HG03097 (cell line): ENCODE measurements around the gene MAST4.

Source experiments
- ATAC-seq: cut with Tn5 transposase; IDR thresholded peaks from one replicate; pipeline ENCODE4 v1.9.1; 2021; ENCODE audit not compliant: unreplicated experiment, low FRiP score

Gene MAST4

DNA sequence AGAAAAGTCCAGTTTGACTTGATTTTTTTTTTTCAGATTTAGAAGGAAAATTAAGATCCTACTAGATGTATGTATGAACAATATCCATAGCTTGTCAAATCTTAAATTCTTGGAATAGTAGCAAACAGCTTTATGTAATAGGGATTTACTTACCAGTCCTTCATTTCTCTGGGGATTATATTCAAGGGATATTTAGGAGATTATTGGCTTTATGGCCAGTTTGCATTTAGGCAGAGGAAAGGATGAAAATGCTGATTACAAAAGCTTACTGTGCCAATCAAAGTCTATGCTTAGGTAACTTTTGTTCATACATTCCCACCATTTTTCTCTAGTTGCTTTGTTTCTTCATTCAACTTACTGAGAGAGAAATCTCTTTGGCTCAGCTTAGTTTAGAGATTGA, 47.9 kb downstream of the MAST4 start:
- ATAC-seq = no peak

- no peak for ATAC-seq
These were observed 48.8 kb downstream of the MAST4 start for GRCh38 chr5:66645039-66645438.

DNA sequence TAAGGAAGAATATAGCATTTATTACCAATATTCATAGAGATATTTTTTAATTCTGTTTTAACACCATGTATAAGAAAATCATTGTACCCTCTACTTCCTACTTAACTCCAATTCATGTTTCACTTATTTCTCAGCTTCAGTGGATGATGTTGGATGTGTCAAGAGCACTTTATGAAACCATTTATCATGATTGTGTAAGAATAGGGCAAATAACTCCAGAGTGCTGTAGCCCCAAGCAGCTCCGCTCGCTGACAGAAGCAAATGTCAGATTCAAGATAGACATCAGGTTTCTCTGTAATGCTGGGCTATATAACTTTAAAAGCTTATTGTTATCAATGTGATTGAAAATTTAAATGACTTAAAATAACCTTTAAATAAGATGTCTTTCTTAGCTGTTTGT, 50.4 kb downstream of the MAST4 start:
- ATAC-seq = no peak

DNA sequence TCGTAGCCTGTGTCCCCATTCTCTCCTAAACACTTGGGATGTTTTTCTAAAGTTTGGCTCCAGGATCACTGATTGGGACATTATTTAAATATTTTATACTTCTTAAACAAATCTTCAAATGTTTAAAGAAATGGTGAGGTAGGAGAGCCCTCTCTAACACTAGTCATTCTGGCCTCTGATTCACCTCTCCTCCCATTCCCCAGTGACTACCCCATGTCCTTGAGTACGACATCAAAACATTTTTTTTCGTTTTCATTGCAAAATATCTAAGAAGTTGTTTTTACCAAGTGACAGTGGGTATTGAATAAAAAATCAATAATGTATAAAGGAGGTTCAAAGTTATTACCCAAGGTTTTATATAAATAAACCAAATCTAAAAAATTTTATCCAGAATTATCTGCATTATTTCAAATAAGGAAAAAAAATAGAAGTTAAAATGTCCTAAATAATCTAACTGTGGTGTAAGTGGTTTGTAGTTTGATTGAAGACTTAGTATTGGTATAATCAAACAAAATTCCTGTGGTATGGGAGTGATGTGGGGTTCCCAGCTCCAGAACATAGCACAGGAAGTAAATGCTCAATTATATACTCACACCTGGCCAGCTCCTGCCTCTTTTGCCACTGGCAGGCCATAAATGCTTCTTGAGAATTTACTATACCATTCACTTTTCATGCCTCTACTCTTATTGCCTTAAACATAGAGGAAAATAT, 51.1 kb downstream of the MAST4 start:
- ATAC-seq = no peak

DNA sequence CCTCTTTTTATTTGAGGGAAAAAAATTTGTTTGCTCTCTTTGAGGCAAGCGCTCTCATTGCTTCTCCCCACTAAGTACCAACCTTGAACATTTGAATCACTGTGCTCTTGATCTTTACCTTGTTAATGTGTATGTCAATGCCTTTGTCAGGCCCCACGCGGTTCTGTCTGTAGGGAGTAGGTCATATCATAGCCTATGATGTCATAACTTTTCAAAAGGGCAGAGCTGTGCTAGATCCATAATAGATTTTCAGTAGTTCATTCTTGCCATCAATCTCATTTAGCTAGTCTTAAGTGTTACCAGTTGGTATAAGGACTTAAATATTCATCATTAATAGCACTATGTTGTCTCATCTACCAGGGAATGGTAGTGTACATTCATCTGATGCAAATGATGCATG, 56.6 kb downstream of the MAST4 start:
- ATAC-seq = no peak

GRCh38 chr5:66653325-66653724, 57.1 kb downstream of the MAST4 start:
- no peak for ATAC-seq

DNA sequence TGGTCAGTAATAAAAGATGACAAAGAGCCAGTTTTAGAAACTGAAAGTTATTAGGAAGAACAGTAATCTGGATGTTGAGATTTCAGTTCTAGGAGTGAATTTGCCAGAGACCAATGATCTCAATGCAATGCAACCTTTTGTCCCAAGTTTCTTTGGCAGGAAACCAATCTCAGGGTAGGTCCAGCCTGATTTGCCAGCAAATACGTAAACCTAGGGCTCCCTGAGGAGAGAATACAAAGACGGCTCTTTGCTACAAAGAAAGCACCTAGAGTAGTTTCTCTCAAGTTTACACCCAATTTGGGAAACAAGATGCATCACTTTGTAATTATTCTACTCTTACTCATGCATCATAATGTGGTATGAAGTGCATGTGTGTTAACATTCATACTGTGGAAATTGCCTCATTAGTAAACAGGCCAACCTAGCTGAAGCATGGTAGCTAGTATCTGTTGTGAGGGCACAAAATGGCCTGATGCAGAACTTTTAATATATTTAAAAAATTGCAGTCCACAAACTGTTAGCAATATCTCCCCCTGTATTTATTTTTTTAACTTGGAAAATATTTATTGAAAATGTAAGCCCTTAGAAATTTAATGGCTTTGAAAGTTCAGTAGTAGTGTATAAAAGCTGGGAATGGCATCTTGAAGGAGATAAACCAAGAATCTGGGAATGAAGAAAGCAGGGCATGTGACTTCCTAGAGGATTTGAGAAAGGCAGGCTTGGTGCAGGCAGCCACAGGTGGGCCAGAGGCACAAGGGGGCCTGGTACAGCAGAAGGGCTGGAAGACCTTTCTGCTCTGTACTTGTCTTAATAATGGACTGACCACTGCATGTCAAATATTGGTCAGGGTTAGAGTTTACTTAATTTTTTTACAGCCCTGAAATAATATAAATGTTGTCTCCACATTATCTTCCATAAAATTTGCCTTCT, 59.5 kb downstream of the MAST4 start:
- ATAC-seq = no peak

DNA sequence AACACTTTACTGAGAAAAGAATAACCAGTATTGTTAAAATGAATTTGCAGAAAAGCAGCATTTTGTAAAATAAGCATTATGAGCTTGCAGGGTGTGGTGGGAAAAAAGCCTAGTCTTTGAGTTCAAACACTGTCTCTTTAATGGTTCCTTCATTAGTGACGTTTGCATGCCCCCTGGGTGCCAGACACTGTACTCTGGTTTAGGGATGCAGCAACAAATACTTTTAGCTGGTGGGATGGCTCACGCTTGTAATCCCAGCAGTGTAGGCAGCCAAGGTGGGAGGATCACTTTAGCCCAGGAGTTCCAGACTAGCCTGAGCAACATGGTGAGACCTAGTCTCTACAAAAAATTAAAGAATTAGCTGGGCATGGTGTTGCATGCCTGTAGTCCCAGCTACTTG, 62.3 kb downstream of the MAST4 start:
- ATAC-seq = no peak

DNA sequence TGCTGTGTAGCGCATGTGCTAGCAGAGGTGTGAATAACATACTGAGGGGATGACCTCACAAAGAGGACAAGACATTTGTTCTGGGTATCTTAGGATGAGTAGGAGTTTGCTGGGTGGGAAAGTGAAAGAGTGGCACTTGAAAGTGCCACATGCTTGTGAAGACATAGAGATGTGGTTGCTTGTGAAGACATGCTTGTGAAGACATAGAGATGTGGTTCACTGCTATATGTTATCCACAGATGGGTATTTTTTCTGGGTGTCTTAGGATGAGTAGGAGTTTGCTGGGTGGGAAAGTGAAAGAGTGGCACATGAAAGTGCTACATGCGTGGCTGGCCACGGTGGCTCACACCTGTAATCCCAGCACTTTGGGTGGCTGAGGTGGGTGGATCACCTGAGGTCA, 63.6 kb downstream of the MAST4 start:
- no peak for ATAC-seq

GRCh38 chr5:66660396-66660795, 64.2 kb downstream of the MAST4 start:
- no peak for ATAC-seq

DNA sequence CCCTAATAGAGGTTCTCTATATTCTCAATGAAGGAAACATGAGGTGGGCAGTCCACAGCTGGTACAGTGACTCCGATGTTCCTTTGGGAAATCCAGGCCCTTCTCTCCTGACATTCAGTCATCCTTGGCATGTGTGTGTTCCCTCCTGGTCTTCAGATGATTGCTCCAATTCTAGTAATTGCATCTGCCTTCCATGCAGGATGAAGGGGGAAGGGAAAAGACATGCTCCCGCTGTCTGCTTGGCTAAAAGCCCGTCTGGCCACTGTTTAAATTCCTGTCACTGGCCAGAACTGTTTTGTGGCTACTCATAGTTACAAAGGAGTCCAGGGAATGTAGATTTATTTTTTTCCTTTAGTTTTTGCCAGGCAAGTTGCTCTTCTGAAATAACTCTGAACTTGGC, 65.0 kb downstream of the MAST4 start:
- no peak for ATAC-seq

- ATAC-seq = no peak
These were observed 70.6 kb downstream of the MAST4 start for GRCh38 chr5:66666778-66667177.

DNA sequence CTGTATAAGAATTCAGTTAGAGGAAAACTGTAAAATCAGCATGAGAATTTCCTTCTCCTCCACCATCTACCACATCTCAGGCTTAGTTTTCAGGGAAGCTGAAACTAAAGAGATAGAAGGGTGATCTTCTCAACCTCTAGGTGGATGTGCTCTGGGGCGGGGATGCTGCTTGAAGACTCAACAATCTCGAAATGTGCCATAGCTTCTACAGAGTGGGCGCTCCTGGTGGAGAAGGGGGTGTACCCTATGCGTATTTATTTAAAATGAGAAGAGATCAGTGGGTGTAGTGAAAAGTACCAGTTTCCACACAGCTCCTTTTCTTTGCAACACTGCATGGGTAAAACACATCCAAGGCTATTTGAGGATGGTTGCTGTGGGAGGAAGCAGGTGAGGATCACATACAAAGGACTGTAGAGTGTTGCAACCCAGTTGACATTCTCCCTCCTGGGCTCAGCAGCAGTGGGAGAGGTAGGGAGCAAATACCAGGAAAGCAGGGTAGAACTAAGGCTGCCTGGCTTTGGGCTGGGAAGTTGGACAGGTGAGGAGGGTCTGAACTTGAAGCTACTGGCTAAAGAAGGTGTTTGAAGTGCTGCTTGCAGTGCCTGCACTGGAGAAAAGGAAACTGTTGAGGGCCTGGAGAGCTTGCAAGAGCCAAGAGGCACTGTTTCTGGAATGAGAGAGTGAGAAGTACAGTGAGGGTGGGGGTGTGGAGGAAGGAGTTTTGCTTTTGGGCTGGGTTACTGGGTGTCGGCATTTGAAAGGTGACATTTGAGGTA, 73.1 kb downstream of the MAST4 start:
- no peak for ATAC-seq

GRCh38 chr5:66669862-66670195, 73.6 kb downstream of the MAST4 start:
- no peak for ATAC-seq

DNA sequence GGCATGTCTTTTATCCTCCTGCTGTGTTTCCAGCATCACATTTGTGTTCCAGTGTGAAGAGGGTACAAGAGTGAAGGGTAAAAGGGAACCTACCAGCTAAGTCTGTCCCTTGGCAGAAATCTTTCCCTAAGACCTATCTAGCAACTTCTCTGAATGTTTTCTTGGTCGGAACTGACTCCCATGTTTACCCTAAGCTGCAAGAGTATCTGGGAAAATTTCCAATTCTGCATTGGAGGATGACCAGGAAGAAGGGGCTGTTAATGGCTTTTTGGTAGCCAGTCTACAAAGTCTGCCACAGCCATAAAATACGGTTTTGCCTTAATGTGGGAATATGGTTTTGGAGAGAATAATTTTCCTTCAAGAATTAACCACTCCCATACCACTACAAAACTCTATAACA, 75.1 kb downstream of the MAST4 start:
- no peak for ATAC-seq

GRCh38 chr5:66674802-66675201, 78.6 kb downstream of the MAST4 start:
- no peak for ATAC-seq

- ATAC-seq = no peak
These were observed 79.2 kb downstream of the MAST4 start for GRCh38 chr5:66675406-66675805.

- ATAC-seq = no peak
These were observed 84.0 kb downstream of the MAST4 start for GRCh38 chr5:66680221-66680620.

DNA sequence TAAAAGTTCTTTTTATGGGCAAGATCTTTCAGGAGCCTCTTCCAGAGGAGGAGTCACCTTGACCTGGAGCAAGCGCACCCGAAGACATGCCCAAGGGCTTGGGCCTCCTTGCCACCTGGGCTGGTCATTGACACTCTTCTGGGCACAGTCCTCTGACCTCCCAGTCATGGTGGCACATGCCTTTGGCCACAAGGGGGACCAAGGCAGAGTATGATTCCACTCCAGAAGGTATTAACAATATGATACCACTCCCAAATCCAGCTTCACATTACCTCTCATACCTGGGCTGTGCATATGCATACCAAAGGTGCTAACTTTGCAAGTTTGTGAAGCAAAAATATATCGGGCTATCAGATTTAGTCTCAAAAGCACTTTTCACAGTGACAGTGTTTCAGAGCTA, 84.6 kb downstream of the MAST4 start:
- no peak for ATAC-seq

- no peak for ATAC-seq
These were observed 88.5 kb downstream of the MAST4 start for GRCh38 chr5:66684663-66685062.

DNA sequence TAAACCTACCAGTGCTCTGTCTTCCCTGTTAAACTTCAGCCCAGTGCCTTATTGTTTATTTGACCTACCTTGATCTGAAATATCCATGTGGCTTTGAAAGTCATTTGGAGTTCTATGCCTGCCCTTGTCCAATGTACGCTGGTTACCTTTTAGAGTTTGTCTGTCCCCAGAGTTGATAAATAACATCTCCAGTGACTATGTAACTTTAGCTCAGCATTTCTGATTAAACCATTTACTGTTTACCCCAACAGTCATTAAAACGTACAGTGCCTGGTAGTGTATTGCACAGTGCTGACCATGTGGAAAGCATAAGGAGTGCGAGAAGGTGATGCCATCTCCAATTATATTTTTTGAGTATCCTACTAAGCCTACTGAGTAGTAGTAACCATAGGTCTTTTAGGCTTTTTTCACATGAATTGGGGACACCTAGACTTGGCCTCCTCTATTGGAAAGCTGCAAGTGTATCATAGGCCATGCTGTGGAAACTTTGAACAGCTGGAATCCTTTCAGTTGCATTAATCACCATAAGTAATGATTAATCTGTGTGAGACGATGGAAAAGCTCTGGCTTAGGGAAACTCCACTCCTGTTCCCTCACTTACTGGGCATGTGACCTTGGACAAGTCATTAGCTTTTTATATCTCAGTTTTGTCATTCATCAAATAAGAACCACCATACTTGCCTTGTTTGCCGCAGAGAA, 93.5 kb downstream of the MAST4 start:
- no peak for ATAC-seq
